Ovary (tissue), 9 donors: ENCODE results near the gene ENTPD2. TPM values are rescaled to one million over a fixed set of nuclear protein-coding genes. Genes with fewer than 3 reads are reported as not detected.

Experiments
- DNase-seq, 5 donors: peaks; one replicate each; pipeline ENCODE4 v3.0.0-alpha.2; 2019 to 2020
- H3K27ac ChIP-seq, 2 donors: fragments of 200-600 bp; one replicate each; pipeline versions ENCODE4 v1.5.1 to v1.8.0; 2019 to 2022
- H3K27me3 ChIP-seq: fragments of 200-600 bp; one replicate; pipeline ENCODE4 v1.8.0; 2022
- H3K36me3 ChIP-seq: fragments of 200-600 bp; sonication (generic); one replicate; pipeline ENCODE4 v1.5.1; 2019
- H3K4me1 ChIP-seq: one replicate; pipeline ENCODE4 v1.8.1; 2013; ENCODE audit warnings: mild to moderate bottlenecking, moderate library complexity; ENCODE audit not compliant: insufficient read depth
- H3K4me3 ChIP-seq: fragments of 200-600 bp; sonication (generic); one replicate; pipeline ENCODE4 v1.5.1; 2017
- H3K9me3 ChIP-seq, 2 donors: fragments of 200-600 bp in 1 of 2; sonication (generic) in 1 of 2; one replicate each; pipeline versions ENCODE4 v1.5.1 to v1.8.1; 2013 to 2019; ENCODE audit warnings: mild to moderate bottlenecking in 1 of 2, moderate library complexity in 1 of 2
- EP300 ChIP-seq: sonication (generic); formaldehyde crosslinking; IDR thresholded peaks from one replicate; pipeline ENCODE4 v1.6.1; 2017; ENCODE audit warnings: antibody characterized with exemption
- POLR2A ChIP-seq: fragments of 450-650 bp; IDR thresholded peaks from one replicate; pipeline ENCODE4 v1.6.1; 2017; ENCODE audit warnings: antibody characterized with exemption, mild to moderate bottlenecking, moderate library complexity
- WGBS, 3 donors: extraction: QIAGEN DNeasy Blood & Tissue Kit in 1 of 3; methylation state at CpG; one replicate each; pipeline versions ENCODE4 v1.1.5 to v1.1.7; 2013 to 2017; 5-methylcytosine and 5-hydroxymethylcytosine counted together
- intact Hi-C, 4 donors: fragments of 100-400 bp; cut with DNase I; formaldehyde crosslinking; loops; one replicate each; pipeline versions ENCODE4 v1.11.0 to v1.15.1; 2022 to 2023
- polyA plus RNA-seq, 2 donors: library from polyadenylated mRNA; stranded (reverse); fragments of 200-250 nt in 1 of 2; fragments of 350-450 nt in 1 of 2; fragmentation: Illumina TruSeq in 1 of 2; extraction: RNeasy Lipid Tissue Mini Kit (QIAGEN cat#74804) in 1 of 2; gene quantifications; one replicate each; pipeline ENCODE4 v1.2.3, GENCODE V29; 2013 to 2014
- total RNA-seq, 7 donors: library from RNA; depleted of rRNA in 2 of 7; stranded (reverse); fragments of >200 nt in 2 of 7; fragmentation: NEBNext Ultra II Directional in 3 of 7; extraction: Animal tissue kit (Norgen Biotek cat#: 25700) in 3 of 7; gene quantifications; one replicate each; pipeline versions ENCODE4 v1.1.0 to v1.2.4, GENCODE V29; 2016 to 2023
- TF ChIP-seq, protein P1 (sequence below), 3 donors: fragments of 450-650 bp in 2 of 3; fragments of 200-600 bp in 1 of 3; IDR thresholded peaks; one replicate each; pipeline versions ENCODE4 v1.5.1 to v1.8.0; 2016 to 2022; ENCODE audit warnings: antibody characterized with exemption in 3 of 3, mild to moderate bottlenecking in 1 of 3
- donor health status: DM: no; HTN: no; CAD: no; lungs with moderate emphysema.
- donor health status: DM: no; HTN: no; CAD: no.
- donor health status: Bipolar disorder and iron deficiency.
- donor health status: DM: yes; HTN: yes; CAD: no.
- donor health status: DM: no; HTN: no; CAD: no.
- donor health status: DM: yes; HTN: yes; CAD: no.

Gene ENTPD2
- total and polyA plus RNA-seq, 9 donors, result 0.12 to 5.1 (median 0.87) TPM

DNA sequence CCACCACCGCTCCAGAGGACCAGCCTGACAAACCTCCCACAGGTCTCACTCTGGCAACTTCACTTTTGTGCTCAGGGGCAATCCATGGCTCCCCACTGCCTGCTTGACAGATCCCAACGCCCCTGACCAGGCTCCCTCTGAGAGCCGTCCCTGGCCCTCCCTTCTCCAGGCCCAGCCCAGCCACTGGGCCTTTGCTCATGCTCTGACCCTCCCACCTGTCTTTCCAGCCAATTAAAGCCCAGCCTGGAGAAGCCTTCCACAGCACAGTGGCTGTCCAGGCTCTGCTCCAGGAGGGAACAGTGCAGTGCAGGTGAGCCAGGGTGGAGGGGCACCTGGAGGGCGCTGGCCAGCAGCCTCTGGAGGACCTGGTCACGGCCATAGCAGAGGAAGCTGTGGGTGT, 3.3 kb downstream of the ENTPD2 start:
- Histone ChIP-seq H3K4me3 (no peak overlapping the region), H3K36me3 (no peaks in the 10 kb centered on the region), H3K4me1 (peaks cover 22% of the 10 kb centered on the region), H3K27me3 (peaks cover 6% of the 10 kb centered on the region), H3K27ac (no peak overlapping the region), H3K9me3 (no peaks in the 10 kb centered on the region)
- no peak for DNase-seq
- 71 to 84% (median 83%) methylated on average over 5 of the region's 5 CpGs for WGBS, 3 donors
- TF ChIP-seq POLR2A, result no peak
- intact Hi-C loops, result no loop called here

DNA sequence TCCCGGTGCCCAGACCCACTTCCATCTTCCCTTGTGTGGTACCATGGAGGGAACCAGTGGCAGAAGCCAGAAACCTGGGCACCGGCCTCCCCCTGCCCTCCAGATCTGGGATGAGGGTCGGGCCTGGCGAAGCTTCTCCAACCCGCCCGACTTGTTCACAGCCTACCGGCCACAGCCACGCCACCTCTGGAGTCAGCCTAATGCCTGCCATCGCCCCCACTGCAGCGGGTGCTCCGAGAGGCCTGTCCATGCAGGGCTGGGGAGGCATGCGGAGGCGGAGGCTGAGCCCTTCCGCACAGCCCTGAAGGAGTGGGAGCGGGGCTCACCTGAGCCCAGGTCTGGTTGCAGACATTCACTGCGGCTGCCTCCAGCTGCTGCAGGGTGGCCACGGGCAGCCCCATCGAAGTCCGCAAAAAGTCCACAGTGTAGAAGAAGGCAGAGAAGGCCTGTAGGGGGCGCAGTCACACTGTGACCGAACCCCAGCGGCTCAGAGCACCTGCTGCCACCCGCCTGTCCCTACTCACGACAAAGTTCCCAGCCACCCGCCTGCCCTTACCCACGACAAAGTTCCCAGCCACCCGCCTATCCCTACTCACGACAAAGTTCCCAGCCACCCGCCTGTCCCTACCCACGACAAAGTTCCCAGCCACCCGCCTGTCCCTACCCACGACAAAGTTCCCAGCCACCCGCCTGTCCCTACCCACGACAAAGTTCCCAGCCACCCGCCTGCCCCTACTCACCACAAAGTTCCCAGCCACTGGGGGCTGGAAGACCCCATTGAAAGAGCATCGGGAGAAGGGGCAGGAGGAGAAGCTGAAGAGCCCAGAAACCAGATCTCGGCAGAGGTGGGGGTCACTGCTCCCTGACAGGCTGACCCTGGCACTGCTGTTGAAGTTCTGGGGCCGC, 4.1 kb downstream of the ENTPD2 start:
- DNase-seq, result peak in 3 of 5 donors; percentile 58 to 71 (median 58)
- Histone ChIP-seq H3K4me1 (peaks cover 19% of the 10 kb centered on the region), H3K36me3 (no peaks in the 10 kb centered on the region), H3K27ac (no peak overlapping the region), H3K27me3 (peaks cover 6% of the 10 kb centered on the region), H3K4me3 (no peak overlapping the region), H3K9me3 (no peaks in the 10 kb centered on the region)
- WGBS, 3 donors, result 37 to 54% (median 40%) methylated on average over 38 of the region's 38 CpGs
- TF ChIP-seq, protein P1, sequence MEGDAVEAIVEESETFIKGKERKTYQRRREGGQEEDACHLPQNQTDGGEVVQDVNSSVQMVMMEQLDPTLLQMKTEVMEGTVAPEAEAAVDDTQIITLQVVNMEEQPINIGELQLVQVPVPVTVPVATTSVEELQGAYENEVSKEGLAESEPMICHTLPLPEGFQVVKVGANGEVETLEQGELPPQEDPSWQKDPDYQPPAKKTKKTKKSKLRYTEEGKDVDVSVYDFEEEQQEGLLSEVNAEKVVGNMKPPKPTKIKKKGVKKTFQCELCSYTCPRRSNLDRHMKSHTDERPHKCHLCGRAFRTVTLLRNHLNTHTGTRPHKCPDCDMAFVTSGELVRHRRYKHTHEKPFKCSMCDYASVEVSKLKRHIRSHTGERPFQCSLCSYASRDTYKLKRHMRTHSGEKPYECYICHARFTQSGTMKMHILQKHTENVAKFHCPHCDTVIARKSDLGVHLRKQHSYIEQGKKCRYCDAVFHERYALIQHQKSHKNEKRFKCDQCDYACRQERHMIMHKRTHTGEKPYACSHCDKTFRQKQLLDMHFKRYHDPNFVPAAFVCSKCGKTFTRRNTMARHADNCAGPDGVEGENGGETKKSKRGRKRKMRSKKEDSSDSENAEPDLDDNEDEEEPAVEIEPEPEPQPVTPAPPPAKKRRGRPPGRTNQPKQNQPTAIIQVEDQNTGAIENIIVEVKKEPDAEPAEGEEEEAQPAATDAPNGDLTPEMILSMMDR (IDR thresholded peaks at IDR 0.05), result peak in 1 of 3 donors; percentile 22
- TF ChIP-seq EP300, result no peak
- TF ChIP-seq POLR2A, result no peak
- intact Hi-C loops, result loop anchor here in 1 of 4 donors (2.0 kb wide), 1 partner anchor 15 kb away; no protein-coding TSS in a partner anchor

DNA sequence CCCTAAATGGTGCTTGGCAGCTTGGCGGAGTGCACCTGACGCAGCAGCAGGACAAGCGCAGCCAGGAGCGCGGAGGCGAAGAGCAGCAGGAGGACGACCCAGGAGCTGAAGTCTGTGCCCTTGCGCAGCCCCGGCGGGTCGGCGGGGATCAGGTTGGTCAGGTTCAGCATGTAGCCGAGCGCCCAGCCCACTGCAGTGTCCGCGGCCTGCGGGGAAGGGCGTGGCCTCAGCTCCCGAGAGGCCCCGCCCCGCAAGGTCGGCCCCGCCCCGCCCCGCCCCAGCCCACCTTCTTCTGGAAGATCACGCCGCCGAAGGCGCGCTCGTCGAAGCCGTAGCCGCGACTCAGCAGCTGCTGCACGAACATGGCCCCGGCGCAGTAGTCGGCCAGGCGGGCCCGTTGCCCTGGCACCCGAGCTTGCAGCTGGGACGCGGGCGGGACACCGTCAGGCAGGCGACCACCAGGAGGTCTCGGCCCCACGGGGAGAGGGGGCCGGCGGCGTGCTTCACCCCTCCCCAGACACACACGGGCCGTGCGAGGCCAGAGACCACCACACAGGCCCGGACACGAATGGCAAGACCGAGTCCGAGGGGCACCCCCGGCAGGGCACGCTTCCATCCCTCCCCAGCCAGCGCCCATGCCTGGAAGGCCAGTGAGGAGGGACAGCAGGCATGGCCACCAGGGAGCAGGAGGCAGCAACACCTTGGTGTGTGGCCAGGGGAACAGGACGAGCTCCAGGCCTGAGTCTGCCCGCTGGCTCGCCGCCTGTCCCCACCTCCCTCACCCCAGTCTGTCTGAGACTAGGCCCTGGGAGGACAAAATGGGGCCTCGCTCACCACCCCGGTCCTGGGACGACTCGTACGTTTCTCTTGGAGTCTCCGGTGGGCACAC, 5.0 kb downstream of the ENTPD2 start:
- intact Hi-C loops, result loop anchor here in 1 of 4 donors (2.0 kb wide), 1 partner anchor 16 kb away; no protein-coding TSS in a partner anchor
- 29 to 53% (median 40%) methylated on average over 29 to 72 of the region's 72 CpGs for WGBS, 3 donors
- DNase-seq, result no peak
- peaks cover 6% of the 10 kb centered on the region for H3K27me3 ChIP-seq
- H3K4me1 ChIP-seq, result peaks cover 11% of the 10 kb centered on the region
- no peaks in the 10 kb centered on the region for H3K9me3 ChIP-seq
- H3K36me3 ChIP-seq, result no peaks in the 10 kb centered on the region
- TF ChIP-seq EP300 (no peak), POLR2A (no peak)
- TF ChIP-seq, protein P1 (IDR thresholded peaks at IDR 0.05), result no peak
- no peak overlapping the region for H3K27ac ChIP-seq
- no peak overlapping the region for H3K4me3 ChIP-seq

DNA sequence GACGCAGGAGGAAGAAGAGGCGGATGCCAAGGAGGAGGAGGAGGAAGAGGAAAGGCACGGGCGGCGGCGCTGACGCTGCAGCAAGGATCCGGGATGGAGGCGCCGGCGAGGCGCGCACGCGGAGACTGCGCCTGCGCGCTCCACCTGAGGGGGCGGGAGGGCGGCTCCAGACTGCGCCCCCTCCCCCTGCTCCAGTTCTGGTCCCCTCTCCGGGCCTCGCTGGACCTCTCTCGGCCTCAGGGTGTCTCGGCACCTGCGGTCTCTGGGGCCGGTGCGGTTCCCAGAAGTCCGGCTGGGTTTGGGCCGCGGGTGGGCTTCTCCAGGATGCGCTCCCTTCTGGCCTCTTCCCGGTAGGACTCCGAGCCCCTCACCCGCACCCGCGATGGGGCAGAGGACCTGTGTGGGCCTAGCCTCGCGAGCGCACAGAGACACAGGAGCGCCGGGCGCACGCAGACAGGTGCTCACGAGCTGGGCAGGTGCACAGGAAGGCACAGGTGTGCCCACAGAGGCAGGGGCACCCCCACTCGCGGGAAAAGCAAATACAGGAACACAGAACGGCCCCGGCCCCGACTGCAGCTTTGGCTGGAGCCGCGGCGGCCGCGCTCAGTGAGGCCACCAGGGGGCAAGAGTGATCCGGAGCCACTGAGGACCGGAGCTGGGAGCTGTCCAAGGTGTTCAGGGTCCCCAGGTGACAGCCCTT, 7.6 kb downstream of the ENTPD2 start, which contains the start of gene NPDC1:
Gene NPDC1, minus strand, starts transcription at position 90 of the 700 bp plus-strand sequence. CDS start 188 bp downstream, outside the sequence.
- no peaks in the 10 kb centered on the region for H3K36me3 ChIP-seq
- 0 to 1% (median 0%) methylated on average over 37 to 57 of the region's 57 CpGs for WGBS, 3 donors
- peak within 1 kb of the TSS; percentile 54 for H3K4me3 ChIP-seq
- peak within 1 kb of the TSS in 1 of 2 donors; percentile 34 for H3K27ac ChIP-seq
- H3K9me3 ChIP-seq, result no peaks in the 10 kb centered on the region
- intact Hi-C loops, result no loop called here
- H3K4me1 ChIP-seq, result peaks cover 8% of the 10 kb centered on the region
- peak; percentile 53 to 83 (median 77) for DNase-seq
- peaks cover 6% of the 10 kb centered on the region for H3K27me3 ChIP-seq
- no peak for TF ChIP-seq POLR2A
- TF ChIP-seq, protein P1 (IDR thresholded peaks at IDR 0.05), result peak; percentile 38 to 77 (median 76)
